Activated CD4-positive, CD25-positive, alpha-beta regulatory T cell (primary cell): ENCODE results near the gene F2R.
"Not testable (repeated sequence)": the region's sequence is repeated elsewhere in the genome, so short reads cannot be mapped to it uniquely, and the experiment has no call there.

Experiments
- DNase-seq, 4 experiments: peaks; one replicate each; lab custom pipeline; 2025; lab: John Stamatoyannopoulos, UW

F2R gene

GRCh38 chr5:76720988-76721569 lies 5.2 kb downstream of the F2R start:
- DNase-seq = no peak

- no peak for DNase-seq
Measured at GRCh38 chr5:76723266-76723665, 7.3 kb downstream of the F2R start.

GRCh38 chr5:76723906-76724305 lies 8.0 kb downstream of the F2R start:
- DNase-seq = no peak

- DNase-seq = no peak
Measured at GRCh38 chr5:76724871-76725270, 8.9 kb downstream of the F2R start.

- no peak for DNase-seq
Measured at GRCh38 chr5:76728965-76729364, 13.0 kb downstream of the F2R start.

- no peak for DNase-seq
Measured at GRCh38 chr5:76729373-76730290, 13.7 kb downstream of the F2R start.

- no peak for DNase-seq
Measured at GRCh38 chr5:76732405-76733048, 16.6 kb downstream of the F2R start.

GRCh38 chr5:76733049-76733417 lies 17.1 kb downstream of the F2R start:
- no peak for DNase-seq

- no peak for DNase-seq
Measured at GRCh38 chr5:76735762-76736545, 20.0 kb downstream of the F2R start.

GRCh38 chr5:76736679-76737556 lies 21.0 kb downstream of the F2R start:
- DNase-seq = no peak

GRCh38 chr5:76737846-76738245 lies 21.9 kb downstream of the F2R start:
- no peak for DNase-seq

GRCh38 chr5:76741506-76741905 lies 25.6 kb downstream of the F2R start:
- DNase-seq = not testable (repeated sequence)

- no peak for DNase-seq
Measured at GRCh38 chr5:76742583-76742982, 26.7 kb downstream of the F2R start.

GRCh38 chr5:76744632-76745031 lies 28.7 kb downstream of the F2R start:
- DNase-seq = no peak

- DNase-seq = no peak
Measured at GRCh38 chr5:76745670-76746069, 29.7 kb downstream of the F2R start.

- DNase-seq = no peak
Measured at GRCh38 chr5:76746677-76747076, 30.8 kb downstream of the F2R start.

- no peak for DNase-seq
Measured at GRCh38 chr5:76747706-76748105, 31.8 kb downstream of the F2R start.

- no peak for DNase-seq
Measured at GRCh38 chr5:76751291-76751690, 35.4 kb downstream of the F2R start.

GRCh38 chr5:76754668-76755078 lies 38.7 kb downstream of the F2R start:
- DNase-seq = no peak

- no peak for DNase-seq
Measured at GRCh38 chr5:76755779-76756637, 40.1 kb downstream of the F2R start.
